ENCODE measurements around the gene NFYC. TPM values are rescaled to one million over a fixed set of nuclear protein-coding genes. Genes with fewer than 3 reads are reported as not detected.

Gene NFYC
- total RNA-seq, 1 experiment from 2014 or later = 63.3 TPM

DNA sequence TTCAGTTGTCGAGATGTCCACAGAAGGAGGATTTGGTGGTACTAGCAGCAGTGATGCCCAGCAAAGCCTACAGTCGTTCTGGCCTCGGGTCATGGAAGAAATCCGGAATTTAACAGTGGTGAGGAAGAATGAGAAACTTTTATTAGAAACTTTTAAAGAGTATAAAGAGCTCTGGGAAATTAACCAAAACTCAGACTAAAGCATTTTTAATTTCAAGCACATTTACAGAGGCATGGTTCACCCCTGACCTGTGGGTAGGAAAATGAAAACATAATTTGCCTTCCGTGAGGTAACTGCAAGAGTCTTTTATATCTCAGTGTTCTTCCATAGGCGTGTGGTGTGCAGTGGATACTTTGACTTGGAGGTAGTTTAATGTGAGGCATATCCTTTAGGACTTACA is 47.3 kb downstream of the NFYC start:
- H3K4me1 ChIP-seq (ENCODE audit: control insufficient read depth in 1 of 2, insufficient read depth in 2 of 2, low read length in 2 of 2) = 0 out of 4 replicates have a peak, but pooled peaks cover 0 to 2% of the 10 kb centered on the region in 2 experiments
- no peaks in the 10 kb centered on the region for H3K9me3 ChIP-seq (ENCODE audit: control insufficient read depth in 1 of 2, insufficient read depth in 1 of 2, low read depth in 1 of 2, low read length in 2 of 2)
- intact Hi-C loops (cut with micrococcal nuclease) = no loop called here
- H3K4me3 ChIP-seq (replicated peaks in 1 of 2; ENCODE audit: low read depth in 1 of 2, low read length in 2 of 2) = no peak overlapping the region
- no TSS peak for BruUV-seq (replicated peaks)
- ATAC-seq (no peak), DNase-seq (ENCODE audit: low read depth, low spot score) (no peak)
- ChIA-PET POLR2A (interaction anchor here (1.2 kb wide), 1 partner anchor 9 kb away, joined by 3 read pairs; no protein-coding TSS in a partner anchor), CTCF (no interaction called here), RAD21 (ENCODE audit: low non-redundant PET in 1 of 2, low total read pairs in 2 of 2, uncharacterized antibody in 2 of 2, unreplicated experiment in 2 of 2) (no interaction called here)
- H4K20me1 ChIP-seq (ENCODE audit: insufficient read depth) = no peaks in the 10 kb centered on the region
- H3K9me2 ChIP-seq (ENCODE audit: insufficient read depth) = no peaks in the 10 kb centered on the region
- no peaks in the 10 kb centered on the region for H3K27me3 ChIP-seq (ENCODE audit: insufficient read depth, low read length)
- no peak overlapping the region for H2AFZ ChIP-seq (ENCODE audit: low read depth, low read length, poor library complexity, severe bottlenecking)
- TF ChIP-seq SP1 (IDR thresholded peaks at IDR 0.05; ENCODE audit: low read depth) (no peak), SRF (IDR thresholded peaks at IDR 0.05; ENCODE audit: low read depth) (no peak), SIN3A (IDR thresholded peaks at IDR 0.05; ENCODE audit: low read depth) (no peak), FOSL1 (IDR thresholded peaks at IDR 0.05; ENCODE audit: low read depth) (no peak), RAD21 (IDR thresholded peaks at IDR 0.05; ENCODE audit: low read depth) (no peak), CBX3 (IDR thresholded peaks at IDR 0.05; ENCODE audit: low read depth) (no peak), YY1 (IDR thresholded peaks at IDR 0.05; ENCODE audit: extremely low read depth, insufficient replicate concordance, low read depth, low read length) (no peak), JUND (IDR thresholded peaks at IDR 0.05) (no peak)
- TF ChIP-seq, protein P1, sequence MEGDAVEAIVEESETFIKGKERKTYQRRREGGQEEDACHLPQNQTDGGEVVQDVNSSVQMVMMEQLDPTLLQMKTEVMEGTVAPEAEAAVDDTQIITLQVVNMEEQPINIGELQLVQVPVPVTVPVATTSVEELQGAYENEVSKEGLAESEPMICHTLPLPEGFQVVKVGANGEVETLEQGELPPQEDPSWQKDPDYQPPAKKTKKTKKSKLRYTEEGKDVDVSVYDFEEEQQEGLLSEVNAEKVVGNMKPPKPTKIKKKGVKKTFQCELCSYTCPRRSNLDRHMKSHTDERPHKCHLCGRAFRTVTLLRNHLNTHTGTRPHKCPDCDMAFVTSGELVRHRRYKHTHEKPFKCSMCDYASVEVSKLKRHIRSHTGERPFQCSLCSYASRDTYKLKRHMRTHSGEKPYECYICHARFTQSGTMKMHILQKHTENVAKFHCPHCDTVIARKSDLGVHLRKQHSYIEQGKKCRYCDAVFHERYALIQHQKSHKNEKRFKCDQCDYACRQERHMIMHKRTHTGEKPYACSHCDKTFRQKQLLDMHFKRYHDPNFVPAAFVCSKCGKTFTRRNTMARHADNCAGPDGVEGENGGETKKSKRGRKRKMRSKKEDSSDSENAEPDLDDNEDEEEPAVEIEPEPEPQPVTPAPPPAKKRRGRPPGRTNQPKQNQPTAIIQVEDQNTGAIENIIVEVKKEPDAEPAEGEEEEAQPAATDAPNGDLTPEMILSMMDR (IDR thresholded peaks at IDR 0.05 in 2 of 3, conservative IDR thresholded peaks at IDR 0.05 in 1 of 3; ENCODE audit: borderline replicate concordance in 1 of 3, insufficient read depth in 1 of 3, low read depth in 2 of 3, low read length in 2 of 3) = no peak
- no peak overlapping the region for H3K4me2 ChIP-seq (ENCODE audit: low read length)
- peaks cover 2 to 14% of the 10 kb centered on the region in 2 experiments; a peak in 3 of 4 replicates for H3K36me3 ChIP-seq (ENCODE audit: control insufficient read depth in 1 of 2, insufficient read depth in 2 of 2, low read length in 2 of 2)
- no peak overlapping the region for H3K27ac ChIP-seq (ENCODE audit: low read depth, low read length)
- H3K79me2 ChIP-seq (ENCODE audit: insufficient read depth, low read length) = peaks cover 51% of the 10 kb centered on the region
- H3K9ac ChIP-seq (ENCODE audit: low read length) = no peak overlapping the region
